A549 (cell line): ENCODE data around the gene TIMM10. TPM values are rescaled to one million over a fixed set of nuclear protein-coding genes. Genes with fewer than 3 reads are reported as not detected.

ENCODE experiments used
- ATAC-seq, 2 experiments: fragments of 200-7000 bp in 1 of 2; fragments of >200 bp in 1 of 2; cut with Nextera tagmentation in 1 of 2; cut with Tn5 transposase in 1 of 2; 3 replicates each; pipeline versions ENCODE4 v1.8.0 to v1.9.1; 2018 to 2020; ENCODE audit warnings: mild to moderate bottlenecking in 1 of 2, moderate library complexity in 1 of 2
- CTCF ChIA-PET: fragments of 300-600 bp; sonication (Branson Sonifier 250); formaldehyde crosslinking; extraction: SDS; loops from one replicate; lab custom pipeline; 2021; ENCODE audit warnings: antibody characterized with exemption, inconsistent platforms; lab: Yijun Ruan, JAX
- POLR2A ChIA-PET: fragments of 350-600 bp; formaldehyde crosslinking; extraction: SDS; loops from one replicate; lab custom pipeline; 2021; ENCODE audit warnings: antibody characterized with exemption, inconsistent platforms; lab: Yijun Ruan, JAX
- DNase-seq, 2 experiments: peaks; one replicate each; pipeline versions ENCODE4 v3.0.0 to v3.0.0-alpha.2; 2011 to 2016; ENCODE audit warnings: low read depth in 1 of 2, low spot score in 1 of 2
- FAIRE-seq: peaks from 2 replicates; lab custom pipeline; 2011; peaks lifted over from hg19 to GRCh38; lab: Jason Lieb, UNC
- H3K27ac ChIP-seq, 2 experiments: fragments of >200 bp; sonication (Bioruptor Twin); formaldehyde crosslinking; 3 replicates each; pipeline ENCODE4 v1.5.1; 2016 to 2017
- H3K4me1 ChIP-seq: fragments of >200 bp; sonication (Bioruptor Twin); formaldehyde crosslinking; 3 replicates; pipeline ENCODE4 v1.6.1; 2016
- H3K4me2 ChIP-seq: fragments of >200 bp; sonication (Bioruptor Twin); formaldehyde crosslinking; 3 replicates; pipeline ENCODE4 v1.6.1; 2016
- H3K4me3 ChIP-seq: fragments of >200 bp; sonication (Bioruptor Twin); formaldehyde crosslinking; 3 replicates; pipeline ENCODE4 v1.5.1; 2016
- H3K9me3 ChIP-seq: fragments of >200 bp; sonication (Bioruptor Twin); formaldehyde crosslinking; 3 replicates; pipeline ENCODE4 v1.6.1; 2016
- ATOH8 ChIP-seq: fragments of 250-450 bp; sonication (Bioruptor Pico); IDR thresholded peaks from 2 replicates; pipeline ENCODE4 v1.5.0; 2020; ENCODE audit warnings: low read depth, mild to moderate bottlenecking, moderate library complexity
- CBX2 ChIP-seq: fragments of 200-600 bp; sonication (generic); IDR thresholded peaks from 2 replicates; pipeline ENCODE4 v1.6.1; 2016; ENCODE audit warnings: low read depth, mild to moderate bottlenecking, borderline replicate concordance
- CTCF ChIP-seq: fragments of >200 bp; sonication (Bioruptor Twin); formaldehyde crosslinking; IDR thresholded peaks from 3 replicates; pipeline ENCODE4 v1.5.1; 2016
- E2F6 ChIP-seq: IDR thresholded peaks from 2 replicates; pipeline ENCODE4 v1.6.1; 2012; ENCODE audit warnings: low read depth, borderline replicate concordance
- EHF ChIP-seq: fragments of 250-450 bp; sonication (Bioruptor Pico); IDR thresholded peaks from 2 replicates; pipeline ENCODE4 v1.5.0; 2020; ENCODE audit warnings: mild to moderate bottlenecking
- ESRRA ChIP-seq: fragments of 150-350 bp; IDR thresholded peaks from 2 replicates; pipeline ENCODE4 v1.6.1; 2014; ENCODE audit warnings: mild to moderate bottlenecking, low read length, borderline replicate concordance
- HOXA7 ChIP-seq: fragments of 250-450 bp; sonication (Bioruptor Pico); IDR thresholded peaks from 2 replicates; pipeline ENCODE4 v1.5.0; 2020; ENCODE audit warnings: mild to moderate bottlenecking, moderate library complexity
- KDM5A ChIP-seq: fragments of 200-600 bp; sonication (generic); IDR thresholded peaks from 2 replicates; pipeline ENCODE4 v1.6.1; 2016; ENCODE audit warnings: antibody characterized with exemption, mild to moderate bottlenecking
- MYC ChIP-seq: IDR thresholded peaks from 2 replicates; pipeline ENCODE4 v1.6.1; 2012; ENCODE audit warnings: mild to moderate bottlenecking, inconsistent platforms, low read length, improper control_type of control experiment, borderline replicate concordance
- NPAS2 ChIP-seq: fragments of 250-450 bp; sonication (Bioruptor Pico); IDR thresholded peaks from 2 replicates; pipeline ENCODE4 v1.8.0; 2022; ENCODE audit warnings: mild to moderate bottlenecking, moderate library complexity, borderline replicate concordance
- POLR2AphosphoS2 ChIP-seq: conservative IDR thresholded peaks from 2 replicates; pipeline ENCODE4 v1.6.1; 2012; ENCODE audit warnings: low read length, improper control_type of control experiment, inconsistent platforms
- RAD21 ChIP-seq, 2 experiments: fragments of >200 bp in 1 of 2; sonication (Bioruptor Twin) in 1 of 2; formaldehyde crosslinking in 1 of 2; IDR thresholded peaks in 1 of 2; conservative IDR thresholded peaks in 1 of 2; 2 replicates in 1 of 2; 3 replicates in 1 of 2; pipeline ENCODE4 v1.6.1; 2012 to 2018; ENCODE audit warnings: inconsistent platforms in 1 of 2
- REST ChIP-seq: fragments of 200-600 bp; sonication (generic); IDR thresholded peaks from 2 replicates; pipeline ENCODE4 v1.6.1; 2016; ENCODE audit warnings: antibody characterized with exemption, mild to moderate bottlenecking, moderate library complexity
- RNF2 ChIP-seq: fragments of 200-600 bp; sonication (generic); IDR thresholded peaks from 2 replicates; pipeline ENCODE4 v1.6.1; 2016; ENCODE audit warnings: low read depth, mild to moderate bottlenecking, antibody characterized with exemption, moderate library complexity, borderline replicate concordance
- ZNF302 ChIP-seq: fragments of 250-450 bp; sonication (Bioruptor Pico); IDR thresholded peaks from 2 replicates; pipeline ENCODE4 v1.9.0; 2021; ENCODE audit warnings: inconsistent platforms, mild to moderate bottlenecking, moderate library complexity
- WGBS: methylation state at CpG from one replicate; pipeline ENCODE4 v1.1.6; 2017; ENCODE audit errors: missing lambda C conversion rate; 5-methylcytosine and 5-hydroxymethylcytosine counted together
- polyA plus RNA-seq, 4 experiments: library from polyadenylated mRNA; depleted of rRNA in 3 of 4; stranded (reverse); fragments of >200 nt; fragmentation: RNase III in 1 of 4; extraction: RNeasy Plus Mini Kit Qiagen cat#74134 plus additional on column Dnase treatment in 1 of 4; gene quantifications; 2 replicates in 3 of 4; 3 replicates in 1 of 4; pipeline ENCODE4 v1.2.3, GENCODE V29; 2011 to 2017
- TF ChIP-seq, protein P1 (sequence below): fragments of >200 bp; sonication (Bioruptor Twin); formaldehyde crosslinking; IDR thresholded peaks from 3 replicates; pipeline ENCODE4 v1.6.1; 2016

TIMM10 gene
- polyA plus RNA-seq, 2 of the 4 experiments (the other 2 are of a cell fraction): 179 to 248 TPM

GRCh38 chr11:57562596-57562995 lies 32.0 kb upstream of the TIMM10 start:
- CTCF ChIA-PET: interaction anchor here (1.0 to 4.8 kb wide), 5 partner anchors 15 to 82 kb away, joined by 3 to 22 read pairs (median 8); no protein-coding TSS in a partner anchor
- FAIRE-seq (no peak), DNase-seq (peak in 1 of 2 experiments; percentile 20), ATAC-seq (peak in 1 of 2 experiments; percentile 16; a peak in 1 of 6 replicates)
- 61% methylated on average over 4 of the region's 4 CpGs for WGBS
- H3K9me3 ChIP-seq: no peaks in the 10 kb centered on the region
- POLR2A ChIA-PET: no interaction called here
- TF ChIP-seq CBX2: no peak
- peak in 1 of 2 experiments; percentile 31; a peak in 1 of 5 replicates for TF ChIP-seq RAD21 (conservative IDR thresholded peaks at IDR 0.05 in 1 of 2, IDR thresholded peaks at IDR 0.05 in 1 of 2)
- H3K4me2 ChIP-seq: no peak overlapping the region
- no peak overlapping the region for H3K27ac ChIP-seq
- H3K4me1 ChIP-seq: peaks cover 10% of the 10 kb centered on the region; the same call in 2 of the 3 replicates
- H3K4me3 ChIP-seq: no peak overlapping the region

GRCh38 chr11:57560146-57560545 lies 29.6 kb upstream of the TIMM10 start:
- FAIRE-seq: no peak
- 93% methylated on average over 4 of the region's 4 CpGs for WGBS
- Histone ChIP-seq H3K27ac (no peak overlapping the region), H3K9me3 (no peaks in the 10 kb centered on the region)
- DNase-seq: no peak
- POLR2A ChIA-PET: no interaction called here
- TF ChIP-seq ATOH8 (CRISPR knock-in tag): no peak
- no peak for TF ChIP-seq CTCF
- no peak for TF ChIP-seq POLR2AphosphoS2
- TF ChIP-seq EHF (CRISPR knock-in tag): no peak
- no peak for TF ChIP-seq ESRRA
- TF ChIP-seq ZNF302: no peak
- no peak for TF ChIP-seq KDM5A
- no peak for TF ChIP-seq NPAS2 (CRISPR knock-in tag)
- TF ChIP-seq, protein P1, sequence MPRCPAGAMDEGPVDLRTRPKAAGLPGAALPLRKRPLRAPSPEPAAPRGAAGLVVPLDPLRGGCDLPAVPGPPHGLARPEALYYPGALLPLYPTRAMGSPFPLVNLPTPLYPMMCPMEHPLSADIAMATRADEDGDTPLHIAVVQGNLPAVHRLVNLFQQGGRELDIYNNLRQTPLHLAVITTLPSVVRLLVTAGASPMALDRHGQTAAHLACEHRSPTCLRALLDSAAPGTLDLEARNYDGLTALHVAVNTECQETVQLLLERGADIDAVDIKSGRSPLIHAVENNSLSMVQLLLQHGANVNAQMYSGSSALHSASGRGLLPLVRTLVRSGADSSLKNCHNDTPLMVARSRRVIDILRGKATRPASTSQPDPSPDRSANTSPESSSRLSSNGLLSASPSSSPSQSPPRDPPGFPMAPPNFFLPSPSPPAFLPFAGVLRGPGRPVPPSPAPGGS: no peak
- TF ChIP-seq RNF2: no peak
- no peak for TF ChIP-seq MYC
- no peak for TF ChIP-seq REST
- TF ChIP-seq E2F6: no peak
- no peak for TF ChIP-seq HOXA7 (CRISPR knock-in tag)
- TF ChIP-seq, all 56 proteins: peak for 0
- CTCF ChIA-PET: interaction anchor here (2.0 to 4.1 kb wide), 2 partner anchors 8 to 33 kb away, joined by 5 to 28 read pairs; partner anchors contain the start of gene UBE2L6
- Histone ChIP-seq H3K4me2 (no peak overlapping the region), H3K4me3 (no peak overlapping the region), H3K4me1 (no peaks in the 10 kb centered on the region)
- ATAC-seq: no peak
